Measurements from ENCODE around the gene ANKRD23.
A peak's percentile ranks its signal among the peaks of the same experiment; 100 is the strongest.

The ANKRD23 gene

DNA sequence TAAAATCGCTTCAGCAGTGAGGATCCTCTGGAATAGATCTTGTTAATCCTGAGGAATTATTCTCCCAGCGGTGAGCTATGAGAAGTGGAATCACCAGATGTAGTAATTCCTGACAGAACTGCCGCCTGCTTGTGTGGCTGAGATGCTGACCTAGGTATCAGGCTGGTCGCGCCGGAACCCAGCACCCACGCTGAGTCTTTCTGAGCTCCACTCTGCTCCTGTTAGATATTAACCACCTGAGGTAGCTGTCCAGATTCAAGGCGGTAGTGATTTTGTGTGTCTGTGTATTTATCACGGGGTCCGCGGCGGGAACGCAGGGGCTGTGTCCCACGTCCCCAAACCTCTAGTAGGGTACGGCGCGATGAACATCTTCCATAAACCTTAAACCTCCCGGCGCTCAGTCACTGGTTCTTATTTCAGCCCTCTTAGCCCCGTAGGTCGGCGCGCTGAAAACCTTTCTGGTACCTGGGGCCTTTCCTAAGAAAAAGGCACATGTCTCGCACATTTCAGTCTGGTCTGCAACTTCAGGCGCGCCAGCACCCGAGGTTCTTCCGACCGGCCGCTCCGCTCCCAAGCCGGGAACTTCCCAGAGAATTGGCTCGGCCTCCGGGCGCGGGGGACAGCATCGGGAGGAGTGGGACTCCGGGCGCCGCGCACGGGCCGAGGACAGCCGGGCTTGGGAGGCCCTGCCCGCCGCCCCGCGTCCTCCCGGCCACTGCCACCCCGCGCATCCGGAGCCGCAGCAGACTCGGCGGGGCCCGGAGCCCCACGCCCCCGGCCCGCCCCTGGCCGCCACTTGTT lies 28.3 kb downstream of the ANKRD23 start:
- peaks cover 14% of the 10 kb centered on the region for H3K27me3 ChIP-seq
- H3K9me3 ChIP-seq, result no peaks in the 10 kb centered on the region
- peaks cover 22 to 25% of the 10 kb centered on the region in 2 experiments for H3K4me1 ChIP-seq (ENCODE audit: control insufficient read depth in 1 of 2, insufficient read depth in 1 of 2, low read depth in 1 of 2, low read length in 1 of 2)
- peaks cover 9% of the 10 kb centered on the region for H3K36me3 ChIP-seq
- H3K27ac ChIP-seq, result peak overlapping the region; percentile 98
- H3K4me3 ChIP-seq (ENCODE audit: low read depth in 1 of 2, low read length in 1 of 2), result peak overlapping the region; percentile 84 to 85
- TF ChIP-seq, protein P1, sequence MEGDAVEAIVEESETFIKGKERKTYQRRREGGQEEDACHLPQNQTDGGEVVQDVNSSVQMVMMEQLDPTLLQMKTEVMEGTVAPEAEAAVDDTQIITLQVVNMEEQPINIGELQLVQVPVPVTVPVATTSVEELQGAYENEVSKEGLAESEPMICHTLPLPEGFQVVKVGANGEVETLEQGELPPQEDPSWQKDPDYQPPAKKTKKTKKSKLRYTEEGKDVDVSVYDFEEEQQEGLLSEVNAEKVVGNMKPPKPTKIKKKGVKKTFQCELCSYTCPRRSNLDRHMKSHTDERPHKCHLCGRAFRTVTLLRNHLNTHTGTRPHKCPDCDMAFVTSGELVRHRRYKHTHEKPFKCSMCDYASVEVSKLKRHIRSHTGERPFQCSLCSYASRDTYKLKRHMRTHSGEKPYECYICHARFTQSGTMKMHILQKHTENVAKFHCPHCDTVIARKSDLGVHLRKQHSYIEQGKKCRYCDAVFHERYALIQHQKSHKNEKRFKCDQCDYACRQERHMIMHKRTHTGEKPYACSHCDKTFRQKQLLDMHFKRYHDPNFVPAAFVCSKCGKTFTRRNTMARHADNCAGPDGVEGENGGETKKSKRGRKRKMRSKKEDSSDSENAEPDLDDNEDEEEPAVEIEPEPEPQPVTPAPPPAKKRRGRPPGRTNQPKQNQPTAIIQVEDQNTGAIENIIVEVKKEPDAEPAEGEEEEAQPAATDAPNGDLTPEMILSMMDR (IDR thresholded peaks at IDR 0.05), result no peak

DNA sequence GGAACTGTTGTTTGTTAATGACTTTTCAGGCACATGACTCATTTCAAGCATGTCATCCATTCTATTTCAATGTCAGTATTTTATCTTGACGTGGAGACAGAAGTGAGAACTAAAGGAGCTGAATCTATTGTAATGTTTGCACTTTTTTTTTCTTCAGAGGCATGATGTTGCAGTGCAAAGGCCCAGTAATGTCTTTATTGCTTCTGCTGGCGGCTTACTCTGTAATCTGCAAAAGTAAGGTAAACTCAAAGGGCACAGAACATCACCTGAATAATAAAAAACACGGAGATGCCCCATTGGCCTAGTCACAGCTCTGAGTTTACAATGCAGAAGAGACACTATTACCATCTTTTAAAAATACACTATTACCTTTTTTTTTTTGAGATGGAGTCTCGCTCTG lies 30.2 kb downstream of the ANKRD23 start:
- Histone ChIP-seq H3K27me3 (peaks cover 14% of the 10 kb centered on the region), H3K36me3 (peaks cover 2% of the 10 kb centered on the region), H3K4me1 (ENCODE audit: control insufficient read depth in 1 of 2, insufficient read depth in 1 of 2, low read depth in 1 of 2, low read length in 1 of 2) (peaks cover 21 to 22% of the 10 kb centered on the region in 2 experiments), H3K9me3 (no peaks in the 10 kb centered on the region), H3K4me3 (ENCODE audit: low read depth in 1 of 2, low read length in 1 of 2) (no peak overlapping the region), H3K27ac (no peak overlapping the region)
- TF ChIP-seq, protein P1 (IDR thresholded peaks at IDR 0.05), result no peak

DNA sequence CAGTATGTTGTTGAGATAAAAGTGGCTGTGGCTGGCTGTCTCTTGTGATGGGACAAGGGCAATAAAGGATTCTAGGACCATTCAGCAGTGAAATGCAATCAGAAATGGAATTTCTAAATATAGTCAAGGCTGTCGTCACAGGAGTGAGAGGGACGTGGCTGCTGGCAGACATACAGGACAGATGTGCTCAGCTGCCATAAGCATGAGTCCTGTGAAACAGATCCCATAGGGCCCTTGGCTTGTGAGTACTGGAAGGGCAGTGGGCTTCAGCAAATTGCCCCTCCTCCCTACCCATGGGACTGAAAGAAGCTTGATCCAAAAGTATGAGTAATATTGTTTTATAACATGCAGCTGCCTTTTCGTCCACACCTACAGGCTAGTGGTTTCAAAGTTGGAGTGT lies 31.9 kb downstream of the ANKRD23 start:
- H3K27me3 ChIP-seq, result peaks cover 5% of the 10 kb centered on the region
- H3K4me1 ChIP-seq (ENCODE audit: control insufficient read depth in 1 of 2, insufficient read depth in 1 of 2, low read depth in 1 of 2, low read length in 1 of 2), result peaks cover 7 to 9% of the 10 kb centered on the region in 2 experiments
- H3K4me3 ChIP-seq (ENCODE audit: low read depth in 1 of 2, low read length in 1 of 2), result no peak overlapping the region
- H3K36me3 ChIP-seq, result no peaks in the 10 kb centered on the region
- no peaks in the 10 kb centered on the region for H3K9me3 ChIP-seq
- TF ChIP-seq, protein P1 (IDR thresholded peaks at IDR 0.05), result no peak
- H3K27ac ChIP-seq, result no peak overlapping the region

DNA sequence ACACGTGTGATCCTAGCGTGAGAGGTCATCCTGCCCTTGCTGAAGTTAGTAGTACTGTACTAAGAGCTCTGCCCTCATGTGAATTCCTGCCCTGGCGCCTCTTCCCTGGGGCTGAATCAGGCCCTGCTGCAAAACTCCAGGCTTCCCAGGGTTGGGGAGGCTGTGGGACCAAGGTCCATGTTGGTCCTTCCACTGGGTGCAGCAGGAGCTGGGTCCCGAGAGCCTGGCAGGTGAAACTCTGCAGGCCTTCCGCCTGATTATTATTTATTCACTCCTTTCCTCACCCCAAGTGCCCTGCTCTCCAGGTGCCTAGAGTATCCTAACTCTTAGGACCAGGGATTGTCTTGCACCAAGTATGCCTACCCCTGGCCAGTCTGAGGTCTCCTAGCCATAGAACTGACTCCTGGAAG lies 33.0 kb downstream of the ANKRD23 start:
- H3K36me3 ChIP-seq, result no peaks in the 10 kb centered on the region
- H3K4me1 ChIP-seq (ENCODE audit: control insufficient read depth in 1 of 2, insufficient read depth in 1 of 2, low read depth in 1 of 2, low read length in 1 of 2), result peaks cover 7 to 8% of the 10 kb centered on the region in 2 experiments
- TF ChIP-seq, protein P1 (IDR thresholded peaks at IDR 0.05), result no peak
- H3K27me3 ChIP-seq, result peaks cover 5% of the 10 kb centered on the region
- H3K27ac ChIP-seq, result no peak overlapping the region
- H3K9me3 ChIP-seq, result no peaks in the 10 kb centered on the region
- no peak overlapping the region for H3K4me3 ChIP-seq (ENCODE audit: low read depth in 1 of 2, low read length in 1 of 2)

DNA sequence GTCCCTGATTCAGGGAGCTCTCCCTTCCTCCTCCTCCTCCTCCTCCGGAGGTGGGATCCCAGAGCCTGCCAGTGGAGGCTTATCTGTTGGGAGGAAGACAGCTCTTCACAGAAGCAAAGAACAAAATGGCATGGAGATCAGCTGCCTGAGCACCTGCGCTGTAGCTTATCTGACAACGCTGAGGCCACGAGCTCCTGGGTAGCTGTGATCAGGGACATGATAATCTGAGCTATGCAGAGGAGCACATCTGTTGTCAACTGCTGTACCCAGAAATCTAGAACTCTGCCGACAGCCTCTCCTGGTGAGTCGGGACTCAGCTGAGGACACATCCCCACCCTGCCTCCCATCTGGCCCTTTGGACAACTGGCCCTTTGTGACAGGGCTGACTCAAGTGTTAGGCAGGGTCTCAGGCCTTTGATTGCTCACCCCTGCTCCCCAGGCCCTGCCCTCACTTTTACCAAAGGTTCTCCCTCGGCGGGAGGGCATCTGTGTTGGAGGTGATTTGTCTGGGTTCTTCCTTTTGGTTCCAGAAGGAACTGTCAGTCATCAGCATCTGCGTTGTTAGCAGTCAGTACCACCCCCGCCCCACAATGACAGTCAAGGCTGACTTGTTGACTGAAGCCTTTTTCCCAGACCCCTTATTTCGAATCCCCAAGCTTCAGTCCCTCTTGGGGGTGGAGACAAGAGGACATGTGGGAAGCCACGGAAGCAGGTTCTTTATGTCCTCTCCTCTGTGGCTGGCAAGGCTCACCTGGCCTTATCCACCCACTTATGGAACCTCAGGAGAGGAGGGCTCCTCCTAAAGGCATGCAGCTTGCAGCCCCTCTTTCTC lies 33.7 kb downstream of the ANKRD23 start:
- Histone ChIP-seq H3K9me3 (no peaks in the 10 kb centered on the region), H3K36me3 (no peaks in the 10 kb centered on the region), H3K4me3 (ENCODE audit: low read depth in 1 of 2, low read length in 1 of 2) (no peak overlapping the region), H3K4me1 (ENCODE audit: control insufficient read depth in 1 of 2, insufficient read depth in 1 of 2, low read depth in 1 of 2, low read length in 1 of 2) (peaks cover 3% of the 10 kb centered on the region in 2 experiments), H3K27ac (no peak overlapping the region), H3K27me3 (peaks cover 3% of the 10 kb centered on the region)
- TF ChIP-seq, protein P1 (IDR thresholded peaks at IDR 0.05), result no peak
